BJ (cell line): Measurements from ENCODE around the gene GORASP2. TPM values are rescaled to one million over a fixed set of nuclear protein-coding genes. Genes with fewer than 3 reads are reported as not detected.
A peak's percentile ranks its signal among the peaks of the same experiment; 100 is the strongest.

Source experiments
- CTCF ChIA-PET: fragments of 350-600 bp; formaldehyde crosslinking; extraction: SDS; loops from one replicate; lab custom pipeline; 2021; ENCODE audit warnings: antibody characterized with exemption, inconsistent platforms; lab: Yijun Ruan, JAX
- POLR2A ChIA-PET: fragments of 300-600 bp; sonication (Branson Sonifier 250); formaldehyde crosslinking; extraction: SDS; loops from one replicate; lab custom pipeline; 2021; ENCODE audit warnings: antibody characterized with exemption; lab: Charles Lee
- DNase-seq: peaks from one replicate; pipeline ENCODE4 v3.0.0-alpha.2; 2011; ENCODE audit warnings: low read depth
- H3K27me3 ChIP-seq: 2 replicates; pipeline ENCODE4 v1.6.0; 2011; ENCODE audit warnings: low read length; ENCODE audit not compliant: control insufficient read depth, insufficient read depth
- H3K36me3 ChIP-seq: 2 replicates; pipeline ENCODE4 v1.5.1; 2011; ENCODE audit warnings: low read length; ENCODE audit not compliant: control insufficient read depth, insufficient read depth
- H3K4me3 ChIP-seq: 2 replicates; pipeline ENCODE4 v1.5.1; 2011; ENCODE audit warnings: low read depth, mild to moderate bottlenecking, control low read depth, low read length
- CTCF ChIP-seq: IDR thresholded peaks from 2 replicates; pipeline ENCODE4 v1.5.1; 2011; ENCODE audit warnings: low read depth, mild to moderate bottlenecking, control low read depth, inconsistent platforms, low read length, moderate library complexity; ENCODE audit not compliant: insufficient read depth
- polyA plus RNA-seq: library from polyadenylated mRNA; depleted of rRNA; stranded (reverse); fragments of >200 nt; gene quantifications from 2 replicates; pipeline ENCODE4 v1.2.3, GENCODE V29; 2011

The GORASP2 gene
- polyA plus RNA-seq, 1 experiment = 194 TPM

GRCh38 chr2:170963386-170963785, 34.3 kb downstream of the GORASP2 start:
- H3K4me3 ChIP-seq = no peak overlapping the region
- TF ChIP-seq CTCF = no peak
- H3K27me3 ChIP-seq = no peaks in the 10 kb centered on the region
- ChIA-PET POLR2A (no interaction called here), CTCF (no interaction called here)
- DNase-seq = no peak
- peaks cover 27% of the 10 kb centered on the region for H3K36me3 ChIP-seq

- Histone ChIP-seq H3K36me3 (peaks cover 27% of the 10 kb centered on the region), H3K27me3 (no peaks in the 10 kb centered on the region), H3K4me3 (no peak overlapping the region)
- CTCF ChIA-PET = interaction anchor here (1.3 kb wide), 1 partner anchor 451 kb away, joined by 3 read pairs; no protein-coding TSS in a partner anchor
- TF ChIP-seq CTCF = no peak
- POLR2A ChIA-PET = no interaction called here
- no peak for DNase-seq
These were observed 36.6 kb downstream of the GORASP2 start for GRCh38 chr2:170965446-170966225.

- no peak for DNase-seq
- TF ChIP-seq CTCF = peak; percentile 16; the same call in 1 of the 2 replicates
- Histone ChIP-seq H3K27me3 (no peaks in the 10 kb centered on the region), H3K36me3 (peaks cover 20% of the 10 kb centered on the region), H3K4me3 (no peak overlapping the region)
- ChIA-PET CTCF (interaction anchor here (1.0 to 1.8 kb wide), 3 partner anchors 10 to 551 kb away, joined by 3 to 5 read pairs (median 3); no protein-coding TSS in a partner anchor), POLR2A (no interaction called here)
These were observed 37.8 kb downstream of the GORASP2 start for GRCh38 chr2:170966648-170967396.

- no peak overlapping the region for H3K4me3 ChIP-seq
- no peak for TF ChIP-seq CTCF
- peaks cover 18% of the 10 kb centered on the region for H3K36me3 ChIP-seq
- DNase-seq = no peak
- POLR2A ChIA-PET = no interaction called here
- no peaks in the 10 kb centered on the region for H3K27me3 ChIP-seq
- CTCF ChIA-PET = interaction anchor here (0.6 to 1.8 kb wide), 5 partner anchors 10 to 550 kb away, joined by 3 to 5 read pairs (median 3); no protein-coding TSS in a partner anchor
These were observed 38.5 kb downstream of the GORASP2 start for GRCh38 chr2:170967553-170967952.
